Erythroblast (primary cell): ENCODE results near the gene NDRG4.

Experiments
- GATA1 ChIP-seq: IDR thresholded peaks from 2 replicates; pipeline ENCODE4 v1.6.1; 2011; ENCODE audit warnings: low read depth, mild to moderate bottlenecking, control low read depth, low read length, moderate library complexity
- POLR2A ChIP-seq: IDR thresholded peaks from 2 replicates; pipeline ENCODE4 v1.6.1; 2011; ENCODE audit warnings: mild to moderate bottlenecking, low read length

- TF ChIP-seq POLR2A: no peak
- TF ChIP-seq GATA1: no peak
Measured at GRCh38 chr16:58476791-58477190, 23.2 kb upstream of the NDRG4 start.
